ENCODE measurements around the gene ARHGAP12.
A peak's percentile ranks its signal among the peaks of the same experiment; 100 is the strongest.

Gene ARHGAP12

DNA sequence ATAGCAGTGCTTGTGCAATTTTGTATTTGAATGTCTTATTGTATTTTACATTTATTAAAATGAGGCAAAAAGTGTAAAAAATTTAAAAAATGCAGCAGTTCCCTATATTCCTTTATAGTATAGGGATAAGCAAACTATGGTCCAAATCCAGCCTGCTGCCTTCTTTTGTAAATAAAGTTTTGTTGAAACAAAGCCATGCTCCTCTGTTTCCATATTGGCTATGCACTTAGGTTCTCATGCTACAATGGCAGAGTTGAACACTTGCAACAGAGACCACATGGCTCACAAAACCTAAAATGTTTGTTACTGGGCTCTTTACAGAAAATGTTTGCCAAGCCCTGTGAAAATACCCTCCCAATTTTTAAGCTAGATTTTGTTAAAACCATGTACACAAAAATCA lies 50.1 kb downstream of the ARHGAP12 start:
- no peak for DNase-seq (ENCODE audit: low spot score)

DNA sequence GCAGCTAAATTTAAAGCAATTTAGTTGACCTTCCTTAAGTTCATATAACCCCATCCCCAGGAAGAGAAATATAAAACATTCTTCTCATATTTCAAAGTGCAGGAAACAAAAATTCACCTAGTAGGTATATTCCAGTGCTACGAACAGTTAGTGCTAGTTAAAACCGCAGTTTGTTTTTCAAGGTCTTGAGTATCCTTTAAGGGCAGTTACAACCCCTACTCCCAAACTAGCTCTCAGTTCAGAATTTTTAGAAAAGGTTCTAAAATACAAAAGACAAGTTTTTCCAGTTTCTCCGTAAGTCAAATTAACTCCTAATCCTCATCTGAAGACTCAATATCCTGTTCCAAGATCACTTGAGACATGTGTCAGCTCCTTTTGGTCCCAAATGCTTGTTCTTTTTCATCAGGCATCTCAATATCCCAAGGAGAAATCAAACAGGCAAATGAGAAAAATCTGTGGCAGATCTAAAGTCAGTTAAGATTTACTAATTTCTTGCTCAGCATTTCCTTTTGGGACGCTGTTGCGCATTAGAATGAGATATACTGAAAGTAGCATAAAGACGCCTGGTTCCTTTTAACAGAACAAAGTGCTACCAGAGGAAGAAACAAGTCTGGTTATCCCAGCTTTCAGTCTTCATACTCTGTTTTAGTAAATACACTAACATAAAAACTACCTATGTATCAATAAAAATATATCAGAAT lies 51.8 kb downstream of the ARHGAP12 start:
- DNase-seq (ENCODE audit: low spot score): no peak

DNA sequence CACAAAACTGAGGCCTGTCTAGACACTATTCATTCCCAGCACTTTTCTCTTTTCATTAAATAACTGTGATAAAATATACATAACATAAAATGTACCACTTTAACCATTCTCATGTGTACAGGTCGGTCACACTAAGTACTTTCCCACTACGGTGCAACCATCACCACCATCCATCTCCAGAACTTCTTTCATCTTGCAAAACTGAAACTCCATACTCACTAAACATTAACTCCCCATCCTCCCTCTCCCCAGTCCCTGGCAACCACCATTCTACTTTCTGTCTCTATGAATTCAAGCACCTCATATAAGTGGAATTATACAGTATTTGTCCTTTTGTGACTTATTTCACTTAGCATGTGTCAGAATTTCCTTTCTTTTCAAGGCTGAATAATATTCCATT lies 53.0 kb downstream of the ARHGAP12 start:
- no peak for DNase-seq (ENCODE audit: low spot score)

DNA sequence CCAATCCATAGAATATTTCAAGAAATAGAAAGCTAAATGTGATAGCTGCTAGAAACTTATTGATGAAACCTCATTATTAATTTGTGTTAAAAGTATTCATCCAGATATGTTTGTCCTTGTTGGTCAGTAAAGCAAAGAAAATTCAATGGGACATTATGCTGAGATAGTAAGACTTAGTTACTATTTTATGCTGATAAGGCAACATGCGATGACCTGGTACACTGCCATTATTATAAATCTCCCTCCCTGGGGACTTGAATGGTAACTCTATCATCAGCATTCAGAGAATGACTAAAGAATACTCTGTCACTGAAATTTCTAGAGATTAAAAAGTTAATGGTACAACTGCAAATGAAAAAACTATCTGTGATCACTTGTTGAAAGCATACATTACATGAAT lies 54.9 kb downstream of the ARHGAP12 start:
- DNase-seq (ENCODE audit: low spot score): no peak

DNA sequence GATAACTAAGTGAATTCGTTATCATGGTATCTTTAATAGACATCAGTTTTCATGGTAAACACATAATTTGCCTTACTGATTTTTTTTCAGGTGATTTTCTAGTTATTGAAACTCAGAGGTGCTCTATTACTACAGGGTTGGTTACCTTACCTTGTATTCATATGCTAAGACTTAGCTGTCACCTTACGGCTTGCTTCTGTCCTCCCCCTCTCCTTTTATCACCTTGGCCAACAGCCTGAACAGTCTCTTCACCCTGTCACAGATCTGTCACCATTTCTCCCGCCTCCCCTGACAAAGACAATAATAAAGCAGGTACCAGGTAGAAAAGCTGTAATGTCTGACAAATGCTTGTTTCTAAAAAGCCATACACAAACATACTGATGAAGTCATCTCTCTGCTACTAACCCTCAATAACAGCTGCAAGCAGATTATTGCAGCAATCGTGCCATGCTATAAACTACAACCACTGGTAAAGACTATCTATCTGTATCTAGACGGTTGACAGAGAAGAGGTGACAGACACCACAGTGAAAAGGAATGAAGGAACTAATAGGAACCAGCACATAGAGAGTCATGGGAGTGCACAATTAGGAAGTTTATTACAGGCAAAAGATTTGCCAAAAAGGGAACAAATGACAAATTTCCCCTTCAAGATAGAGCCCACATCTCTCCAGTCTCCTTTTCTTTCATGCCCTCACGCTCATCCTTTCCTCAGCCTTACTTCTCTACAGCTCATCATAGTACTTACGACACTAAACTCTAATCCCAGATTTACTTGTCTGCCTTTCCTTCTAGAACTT lies 57.2 kb downstream of the ARHGAP12 start:
- no peak for DNase-seq (ENCODE audit: low spot score)

DNA sequence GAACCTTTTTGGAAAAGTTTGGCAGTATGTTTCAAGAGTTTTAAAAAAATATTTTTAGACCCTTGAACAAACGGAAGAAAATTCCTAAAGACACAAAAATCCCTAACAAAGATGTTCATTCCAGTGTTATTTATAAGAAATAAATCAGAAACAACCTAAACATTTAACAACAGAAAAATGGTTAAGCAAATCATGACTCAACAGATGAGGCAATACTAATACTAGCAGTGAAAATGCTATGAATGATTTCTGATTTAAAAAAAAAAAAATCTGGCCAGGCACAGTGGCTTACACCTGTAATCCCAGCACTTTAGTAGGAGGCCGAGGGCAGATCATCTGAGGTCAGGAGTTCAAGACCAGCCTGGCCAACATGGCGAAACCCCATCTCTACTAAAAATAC lies 61.0 kb downstream of the ARHGAP12 start:
- no peak for DNase-seq (ENCODE audit: low spot score)

DNA sequence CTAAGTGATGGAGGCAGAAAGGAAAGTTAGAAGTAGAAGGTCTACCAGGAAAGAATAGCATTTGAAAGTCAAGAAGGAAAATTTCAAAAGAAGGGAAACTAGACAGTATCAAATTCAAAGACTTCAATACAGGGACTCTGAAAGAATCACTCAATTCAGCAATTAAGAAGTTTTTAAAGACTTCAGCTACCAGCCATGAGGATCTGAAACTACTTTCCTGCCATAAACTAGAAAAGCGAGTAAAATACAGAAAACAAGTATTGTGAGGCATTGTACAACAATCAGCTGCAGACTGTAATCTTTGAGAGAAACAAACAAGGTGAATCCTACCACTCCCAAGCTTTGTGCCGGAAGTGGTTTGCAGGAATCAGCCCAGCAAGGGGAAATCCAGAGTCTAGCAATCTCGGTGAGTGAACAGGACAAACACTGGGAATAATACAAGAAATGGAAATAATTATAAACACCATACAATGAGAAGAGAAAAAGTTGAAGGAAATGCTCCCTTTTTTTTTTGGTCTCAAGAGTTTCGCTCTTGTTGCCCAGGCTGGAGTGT lies 62.4 kb downstream of the ARHGAP12 start:
- no peak for DNase-seq (ENCODE audit: low spot score)

DNA sequence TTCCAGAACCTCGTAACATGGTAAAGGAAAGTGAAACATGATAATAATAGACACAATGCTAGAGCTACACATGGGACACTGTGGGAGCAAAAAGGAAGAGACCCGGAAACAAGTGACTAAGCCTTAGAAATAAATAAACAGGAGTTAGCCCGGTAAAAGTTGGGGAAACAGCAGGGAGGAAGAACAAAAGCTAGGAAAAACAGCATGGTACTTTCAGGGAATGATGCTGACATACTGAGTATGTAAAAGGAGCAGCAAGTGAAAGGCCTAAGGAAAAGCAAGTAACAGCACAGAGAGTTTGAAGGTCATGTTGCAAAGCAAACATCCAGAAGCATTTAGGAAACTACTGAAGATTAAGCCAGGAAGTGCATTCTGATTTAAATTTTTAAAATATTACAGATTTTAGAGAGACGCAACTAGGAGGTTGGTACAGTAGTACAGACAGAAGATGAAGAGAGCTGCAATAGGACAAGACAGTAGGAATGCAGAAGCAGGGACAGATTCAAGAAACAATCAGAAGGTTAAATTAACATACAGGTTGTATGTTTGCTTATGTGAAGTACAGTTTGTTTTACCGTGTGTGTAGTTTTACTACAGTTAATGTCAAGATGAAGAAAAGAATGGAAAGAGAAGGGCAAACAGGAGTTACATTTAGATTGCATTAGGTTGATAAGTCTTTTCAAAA lies 63.7 kb downstream of the ARHGAP12 start:
- peak; percentile 15 for DNase-seq (ENCODE audit: low spot score)

DNA sequence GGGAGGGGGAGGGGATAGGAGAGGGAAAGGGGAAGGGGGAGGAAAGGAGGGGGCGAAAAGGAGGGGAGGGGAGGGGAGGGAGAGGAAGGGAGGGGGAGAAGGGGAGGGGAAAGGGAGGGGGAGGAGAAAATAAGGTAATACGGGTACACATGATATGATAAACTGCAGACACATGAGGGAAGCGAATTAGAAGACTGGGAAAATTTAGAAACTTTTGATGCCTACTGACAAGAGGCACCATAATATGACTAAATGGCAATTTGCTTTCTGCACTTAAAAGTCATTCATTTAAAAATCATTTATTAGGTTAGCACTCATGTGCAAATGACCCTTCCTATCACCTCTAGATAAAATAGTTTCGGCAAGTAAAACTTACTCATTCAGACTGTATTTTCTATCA lies 73.6 kb downstream of the ARHGAP12 start:
- DNase-seq (ENCODE audit: low spot score): no peak

DNA sequence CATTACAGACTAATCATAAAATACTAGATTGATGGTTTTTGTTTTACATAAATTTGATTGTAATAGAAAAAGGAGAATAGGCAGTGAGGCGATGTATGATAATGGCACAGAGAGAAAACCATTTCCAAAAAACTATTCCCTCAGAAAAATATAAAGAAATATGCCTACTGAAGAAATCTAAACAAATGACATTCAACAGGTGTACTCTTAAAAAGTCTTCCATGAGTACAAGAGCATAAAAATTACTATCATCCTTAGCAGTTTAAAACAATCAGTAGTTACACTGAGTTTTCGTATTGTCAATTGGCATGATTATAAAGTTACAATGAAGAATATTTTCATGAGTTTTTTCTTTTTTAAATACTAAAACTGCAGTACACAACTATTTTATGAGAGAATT lies 75.0 kb downstream of the ARHGAP12 start:
- no peak for DNase-seq (ENCODE audit: low spot score)

DNA sequence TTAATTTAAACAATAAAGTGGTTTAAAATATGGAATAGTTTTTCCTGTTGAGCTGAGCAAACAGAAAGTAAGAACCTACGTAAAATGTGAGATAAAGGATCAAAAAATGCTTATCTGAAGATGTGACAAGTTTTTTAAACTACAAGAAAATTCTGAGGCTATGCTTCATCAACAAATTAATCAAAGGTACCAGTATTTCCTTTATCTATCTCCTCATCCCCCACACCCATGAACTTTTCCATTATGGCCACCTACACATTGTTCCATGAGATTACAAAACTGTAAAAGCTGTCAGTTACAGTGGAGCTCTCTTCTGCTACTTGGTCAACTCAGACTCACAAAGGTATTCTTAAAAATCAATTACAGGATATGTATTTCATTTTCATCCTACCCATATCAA lies 77.4 kb downstream of the ARHGAP12 start:
- DNase-seq (ENCODE audit: low spot score): no peak

DNA sequence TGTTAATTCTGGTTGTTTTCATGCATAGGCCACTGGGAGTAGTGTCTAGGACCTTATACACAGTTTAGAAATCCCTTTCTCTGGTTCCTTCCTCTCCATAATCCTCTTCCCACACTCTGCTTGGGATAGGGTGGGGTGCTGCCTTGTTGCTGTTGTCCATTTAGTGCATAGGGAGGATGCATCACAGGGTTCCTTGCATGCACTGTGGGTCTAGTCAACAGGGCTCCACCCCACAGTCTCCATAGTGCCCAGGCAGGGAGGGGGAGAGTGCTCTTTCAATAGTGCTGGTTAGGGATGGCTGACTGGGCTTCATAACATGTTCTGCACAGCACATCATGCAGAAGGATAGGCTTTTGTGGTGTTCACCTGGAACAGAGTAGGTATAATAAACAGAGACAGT lies 81.1 kb downstream of the ARHGAP12 start:
- no peak for DNase-seq (ENCODE audit: low spot score)

DNA sequence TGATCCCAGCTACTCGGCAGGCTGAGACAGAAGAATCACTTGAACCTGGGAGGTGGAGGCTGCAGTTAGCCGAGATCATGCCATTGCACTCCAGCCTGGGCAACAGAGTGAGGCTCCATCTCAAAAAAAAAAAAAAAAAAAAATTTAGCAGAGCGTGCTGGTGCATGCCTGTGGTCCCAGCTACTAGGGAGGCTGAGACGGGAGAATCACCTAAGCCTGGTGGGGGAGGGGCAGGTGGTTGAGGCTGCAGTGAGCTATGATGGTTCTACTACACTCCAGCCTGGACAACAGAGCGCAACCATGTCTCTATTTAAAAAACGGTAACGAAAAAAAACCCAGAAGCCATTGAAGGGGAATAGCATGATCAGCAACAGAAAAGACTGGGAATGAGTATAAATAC lies 89.9 kb downstream of the ARHGAP12 start:
- no peak for DNase-seq (ENCODE audit: low spot score)

DNA sequence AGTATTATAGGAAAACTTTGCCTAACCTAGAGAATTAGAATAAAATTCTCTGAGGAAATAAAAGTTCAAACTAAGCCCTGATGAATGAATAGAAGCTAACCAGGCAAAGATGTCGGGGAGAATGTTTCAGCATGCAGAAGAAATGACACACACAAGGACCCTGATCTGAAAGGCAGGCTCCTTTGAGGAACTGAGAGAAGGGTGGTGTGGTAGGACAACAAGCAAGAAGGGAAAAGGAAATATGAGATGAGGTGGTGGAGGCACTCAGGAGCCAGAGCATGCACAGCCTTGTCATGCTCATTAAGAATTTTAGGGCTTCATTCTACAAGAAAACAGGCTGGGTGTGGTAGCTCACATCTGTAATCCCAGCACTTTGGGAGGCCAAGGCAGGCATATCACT lies 90.6 kb downstream of the ARHGAP12 start:
- no peak for DNase-seq (ENCODE audit: low spot score)

DNA sequence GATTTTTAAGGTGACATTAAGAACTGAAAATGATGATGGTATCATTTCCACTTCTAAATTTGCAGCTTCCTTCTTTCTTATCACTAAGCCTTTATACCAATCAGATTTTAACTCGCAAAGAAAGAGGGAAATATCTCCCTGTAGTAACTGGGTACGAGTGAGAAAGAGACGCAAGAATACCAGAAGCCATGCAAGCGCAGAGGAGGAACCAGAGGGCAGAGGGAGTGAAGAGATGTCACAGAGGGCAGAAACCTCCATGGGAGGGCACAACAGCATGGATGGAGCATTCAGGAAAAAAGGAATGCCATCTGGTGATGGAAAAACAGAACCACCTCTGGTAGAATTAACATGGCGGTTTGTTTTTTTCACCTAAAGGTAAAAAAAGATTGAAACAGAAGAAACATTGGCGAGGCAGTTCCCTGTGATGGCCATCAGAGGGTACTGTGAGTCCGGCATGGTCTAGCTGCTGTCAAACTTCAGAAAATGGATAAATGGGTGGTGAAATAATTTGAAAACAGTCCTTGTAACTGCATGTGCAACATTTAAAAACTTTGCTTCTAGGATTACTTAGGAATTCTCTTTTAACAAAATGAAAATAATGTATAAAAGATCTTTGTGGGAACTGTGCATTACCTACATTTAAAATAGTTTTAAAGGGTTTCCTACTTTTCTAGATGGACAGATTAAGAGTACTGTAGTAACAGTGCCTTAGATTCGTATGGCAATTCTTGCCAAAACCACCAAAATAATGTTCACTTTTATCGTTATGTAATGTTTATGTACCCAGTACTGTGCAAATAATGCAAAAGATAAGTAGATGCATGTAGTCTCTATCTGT lies 91.8 kb downstream of the ARHGAP12 start:
- DNase-seq (ENCODE audit: low spot score): peak; percentile 53

DNA sequence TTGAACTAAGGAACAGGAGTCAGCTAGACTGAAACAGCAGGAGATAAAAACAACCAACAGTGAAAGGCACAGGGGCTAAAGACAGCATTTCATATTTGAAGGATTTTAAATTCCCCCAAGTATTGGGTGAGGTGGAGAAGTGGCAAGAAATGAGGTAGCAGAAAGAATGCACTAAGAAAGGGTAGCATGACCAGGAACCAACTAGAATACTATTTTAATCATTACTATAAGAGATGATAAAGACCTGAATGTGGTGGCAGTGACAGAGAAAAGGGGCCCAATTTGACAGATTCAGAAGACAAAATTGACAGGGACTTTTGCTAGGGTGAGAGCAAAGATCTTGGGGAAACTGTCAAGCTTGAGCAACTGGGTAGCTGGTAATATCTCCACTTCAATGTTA lies 94.9 kb downstream of the ARHGAP12 start:
- no peak for DNase-seq (ENCODE audit: low spot score)

DNA sequence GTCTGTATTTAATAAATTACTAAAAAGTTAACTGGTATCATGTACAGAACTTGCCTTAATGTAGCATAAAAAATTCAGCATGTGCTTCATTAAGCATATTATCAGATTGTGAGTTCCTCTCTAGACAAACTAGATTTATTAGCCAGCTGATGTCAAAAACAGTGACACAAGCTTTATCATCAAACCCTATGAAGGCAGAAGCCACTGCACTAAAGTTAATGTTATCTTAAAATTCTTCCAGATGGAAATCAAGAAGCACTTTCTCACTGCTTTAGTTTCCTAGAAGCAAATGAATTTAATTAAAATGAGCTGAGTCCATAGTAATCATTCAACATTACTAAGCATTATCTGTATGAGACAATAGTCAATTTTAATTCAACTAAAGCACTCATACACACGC lies 96.4 kb downstream of the ARHGAP12 start:
- DNase-seq (ENCODE audit: low spot score): no peak

DNA sequence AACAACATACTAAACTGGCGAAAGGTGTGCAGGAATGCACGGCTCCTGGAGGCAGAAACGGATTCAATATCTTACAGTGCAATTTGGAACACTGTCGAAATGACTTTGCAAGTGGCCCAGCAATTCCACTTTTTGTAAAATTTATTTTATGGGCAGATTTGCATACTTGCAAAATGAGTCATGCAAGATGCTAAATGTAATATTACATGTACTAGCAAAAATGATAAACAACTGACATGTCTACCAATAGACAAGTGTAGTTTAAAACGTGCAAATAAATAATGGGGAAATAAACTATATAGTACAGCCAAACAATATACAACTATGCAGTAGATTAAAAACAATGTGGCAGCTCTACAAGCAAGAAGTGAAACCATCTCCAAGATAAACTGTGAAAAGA lies 97.7 kb downstream of the ARHGAP12 start:
- DNase-seq (ENCODE audit: low spot score): peak; percentile 11

DNA sequence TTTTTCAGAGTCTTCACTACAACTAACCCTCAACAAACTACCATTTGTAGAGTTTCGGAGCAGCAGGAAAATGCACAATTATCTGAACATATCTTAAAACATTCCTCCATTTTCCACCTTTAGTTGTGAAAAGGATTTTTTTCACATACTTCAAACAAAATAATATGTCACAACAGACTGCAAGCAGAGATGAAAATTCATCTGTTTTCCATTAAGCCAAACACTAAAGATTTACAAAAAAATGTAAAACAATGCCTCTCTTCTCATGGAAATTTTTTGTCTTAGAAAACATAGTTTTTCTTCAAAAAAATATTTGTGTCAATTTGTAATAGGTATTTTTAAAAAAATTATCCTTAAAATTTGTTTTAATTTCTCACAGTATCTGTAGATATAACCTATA lies 98.9 kb downstream of the ARHGAP12 start:
- no peak for DNase-seq (ENCODE audit: low spot score)

DNA sequence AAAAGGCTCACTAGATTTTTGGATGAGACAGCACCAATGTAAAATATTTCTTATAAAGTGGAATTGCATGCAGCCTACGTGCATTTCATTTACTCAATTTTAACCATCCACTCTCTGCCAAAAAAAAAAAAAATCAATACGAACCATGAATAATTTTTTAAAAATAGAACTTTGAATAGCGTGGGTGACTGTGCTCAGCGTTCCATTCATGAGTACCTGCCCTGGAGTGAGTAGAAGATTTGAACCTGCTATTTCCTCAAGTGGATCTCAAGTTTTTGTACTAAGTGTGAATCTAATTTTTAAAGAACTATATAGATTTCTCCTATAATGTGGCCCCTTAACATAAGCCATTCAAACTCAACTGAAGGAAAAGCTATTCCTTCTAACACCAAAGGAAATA lies 105.3 kb downstream of the ARHGAP12 start:
- no peak for DNase-seq (ENCODE audit: low spot score)

DNA sequence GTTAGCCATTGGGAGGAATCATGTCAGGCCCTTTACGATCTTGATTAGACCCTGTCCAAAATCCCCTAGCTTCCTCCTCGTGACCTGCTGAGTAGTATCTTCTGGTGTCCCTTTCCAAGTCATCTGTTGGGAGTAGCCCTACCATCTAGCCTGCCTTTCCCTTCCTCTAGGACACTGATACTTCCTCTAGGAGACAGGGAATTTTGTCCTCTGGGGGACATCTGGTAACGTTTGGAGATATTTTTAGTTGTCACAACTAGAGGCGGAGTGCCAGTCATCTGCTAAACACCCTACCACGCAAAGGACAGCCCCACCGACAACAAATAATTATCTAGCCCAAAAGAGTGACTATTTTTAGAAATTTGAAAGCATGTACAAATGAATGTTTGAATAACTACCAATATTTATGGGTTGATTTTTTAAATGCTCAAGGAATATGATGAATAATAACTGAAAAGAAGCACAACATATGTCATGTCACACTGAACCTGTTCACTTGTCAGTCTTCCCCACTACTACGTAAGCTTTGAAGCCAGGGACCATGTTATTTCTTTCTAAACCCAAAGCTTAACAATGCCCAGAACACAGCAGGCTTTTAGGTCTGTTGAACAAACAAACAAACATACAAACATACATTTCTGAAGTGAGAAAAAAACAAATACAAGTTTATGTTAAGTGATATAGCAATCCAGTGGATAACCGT lies 105.9 kb downstream of the ARHGAP12 start:
- no peak for DNase-seq (ENCODE audit: low spot score)

Measured in AG20443 (cell line).